ENCODE data around the gene ERBB4.

DNA sequence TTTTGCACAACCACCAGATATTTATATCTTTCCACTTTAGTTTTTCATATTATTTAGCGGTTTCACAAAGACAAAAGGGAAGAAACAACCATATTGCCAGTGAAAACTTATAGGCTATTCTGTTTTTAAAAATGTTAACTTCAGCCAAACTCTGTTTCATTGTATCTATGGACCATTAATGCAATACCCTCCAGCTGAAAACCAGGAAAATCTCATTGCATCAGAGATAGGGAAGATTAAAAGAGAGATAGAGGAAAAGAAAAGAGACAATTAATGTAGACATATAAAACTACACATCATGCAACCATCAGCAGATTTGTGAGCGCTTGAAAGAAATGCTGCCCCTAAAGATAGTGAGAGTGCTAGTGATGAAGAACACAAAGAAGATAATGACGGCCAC, 970.2 kb downstream of the ERBB4 start:
- TF ChIP-seq, protein P1, sequence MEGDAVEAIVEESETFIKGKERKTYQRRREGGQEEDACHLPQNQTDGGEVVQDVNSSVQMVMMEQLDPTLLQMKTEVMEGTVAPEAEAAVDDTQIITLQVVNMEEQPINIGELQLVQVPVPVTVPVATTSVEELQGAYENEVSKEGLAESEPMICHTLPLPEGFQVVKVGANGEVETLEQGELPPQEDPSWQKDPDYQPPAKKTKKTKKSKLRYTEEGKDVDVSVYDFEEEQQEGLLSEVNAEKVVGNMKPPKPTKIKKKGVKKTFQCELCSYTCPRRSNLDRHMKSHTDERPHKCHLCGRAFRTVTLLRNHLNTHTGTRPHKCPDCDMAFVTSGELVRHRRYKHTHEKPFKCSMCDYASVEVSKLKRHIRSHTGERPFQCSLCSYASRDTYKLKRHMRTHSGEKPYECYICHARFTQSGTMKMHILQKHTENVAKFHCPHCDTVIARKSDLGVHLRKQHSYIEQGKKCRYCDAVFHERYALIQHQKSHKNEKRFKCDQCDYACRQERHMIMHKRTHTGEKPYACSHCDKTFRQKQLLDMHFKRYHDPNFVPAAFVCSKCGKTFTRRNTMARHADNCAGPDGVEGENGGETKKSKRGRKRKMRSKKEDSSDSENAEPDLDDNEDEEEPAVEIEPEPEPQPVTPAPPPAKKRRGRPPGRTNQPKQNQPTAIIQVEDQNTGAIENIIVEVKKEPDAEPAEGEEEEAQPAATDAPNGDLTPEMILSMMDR (IDR thresholded peaks at IDR 0.05), result no peak
- no peak for TF ChIP-seq POLR2A (IDR thresholded peaks at IDR 0.05)

All from lower leg skin (tissue), 3 donors.